BLaER1 treated with 17β-estradiol and CSF1 and Interleukin-3, amounts not matched to agents 10 nM and 100 nM (cell line): ENCODE results near the gene DMBT1.
A peak's percentile ranks its signal among the peaks of the same experiment; 100 is the strongest.

Source experiments
- H3K27ac ChIP-seq, 11 experiments: shearing (Covaris generic); formaldehyde crosslinking; 2 replicates each; pipeline ENCODE4 v1.8.1; 2022
- H3K27me3 ChIP-seq, 11 experiments: shearing (Covaris generic); formaldehyde crosslinking; 2 replicates each; pipeline ENCODE4 v1.8.1; 2022
- H3K36me3 ChIP-seq, 11 experiments: shearing (Covaris generic); formaldehyde crosslinking; 2 replicates each; pipeline ENCODE4 v1.8.1; 2022
- H3K4me1 ChIP-seq, 10 experiments: shearing (Covaris generic); formaldehyde crosslinking; 2 replicates each; pipeline ENCODE4 v1.8.1; 2022
- H3K4me2 ChIP-seq, 11 experiments: shearing (Covaris generic); formaldehyde crosslinking; 2 replicates each; pipeline ENCODE4 v1.8.1; 2022
- H3K4me3 ChIP-seq, 10 experiments: shearing (Covaris generic); formaldehyde crosslinking; 2 replicates each; pipeline ENCODE4 v1.8.1; 2022
- H3K9ac ChIP-seq, 11 experiments: shearing (Covaris generic); formaldehyde crosslinking; 2 replicates each; pipeline ENCODE4 v1.8.1; 2022
- H3K9me3 ChIP-seq, 11 experiments: shearing (Covaris generic); formaldehyde crosslinking; replicated peaks in 1 of 11; 2 replicates each; pipeline ENCODE4 v1.8.1; 2022
- H4K20me1 ChIP-seq, 11 experiments: shearing (Covaris generic); formaldehyde crosslinking; 2 replicates each; pipeline ENCODE4 v1.8.1; 2022
- Cebpa-rat ChIP-seq, 11 experiments: shearing (Covaris generic); IDR thresholded peaks; 2 replicates each; pipeline ENCODE4 v1.8.1; 2022

Gene DMBT1

DNA sequence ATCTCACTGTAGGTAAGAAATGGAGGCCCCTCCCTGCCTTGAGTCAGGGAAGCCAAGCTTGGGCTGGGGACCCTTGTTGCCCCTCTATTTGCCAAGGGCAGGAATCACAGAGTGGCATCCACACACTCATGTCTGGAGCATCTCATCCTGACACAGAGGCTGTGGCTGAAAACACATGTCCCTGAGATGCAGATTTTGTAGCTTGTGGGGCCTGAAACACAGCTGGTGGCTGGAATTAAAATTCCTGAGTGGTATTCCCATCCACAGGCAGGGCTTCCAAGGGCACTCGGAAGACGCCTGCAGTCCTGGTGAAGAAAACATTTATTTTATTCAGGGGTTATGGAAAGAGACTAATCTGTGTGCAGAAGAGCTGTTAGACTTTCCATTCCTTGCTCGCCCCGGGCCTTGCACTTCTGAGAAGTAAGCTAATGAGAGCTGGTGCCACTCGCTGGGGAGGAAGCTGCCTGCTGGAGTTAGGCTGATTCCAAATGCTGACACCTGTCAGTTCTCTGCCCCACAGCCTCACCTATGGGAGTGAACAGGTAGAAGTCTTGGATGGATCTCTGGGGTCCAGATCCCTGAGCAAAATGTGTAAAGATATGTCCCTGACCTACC lies 103.1 kb downstream of the DMBT1 start:
- Histone ChIP-seq H3K4me2 (no peak overlapping the region), H3K4me1 (no peaks in the 10 kb centered on the region), H3K9me3 (no peaks in the 10 kb centered on the region), H3K27ac (no peak overlapping the region), H3K9ac (no peak overlapping the region), H3K27me3 (no peaks in the 10 kb centered on the region), H3K36me3 (no peaks in the 10 kb centered on the region), H4K20me1 (no peaks in the 10 kb centered on the region), H3K4me3 (no peak overlapping the region)
- no peak for TF ChIP-seq Cebpa-rat (IDR thresholded peaks at IDR 0.05)

DNA sequence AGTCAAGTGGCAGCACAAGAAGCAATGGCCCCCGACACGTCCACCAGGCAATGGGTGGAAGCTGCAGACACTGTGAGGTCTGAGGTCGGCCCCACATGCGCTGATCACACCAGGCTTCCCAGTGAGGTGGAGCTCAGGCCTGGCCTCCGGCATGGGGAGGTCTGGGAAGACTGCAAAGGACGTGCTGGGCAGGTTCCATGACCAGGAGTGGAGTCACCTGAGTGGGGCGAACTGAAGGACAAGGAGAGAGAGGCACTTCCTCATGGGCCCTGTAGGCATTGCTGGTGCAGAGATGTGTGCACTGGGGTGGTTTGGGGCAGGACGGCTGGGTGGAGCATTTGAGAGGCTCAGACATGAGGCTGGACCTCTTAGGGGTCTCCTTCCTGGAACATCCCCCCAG lies 103.9 kb downstream of the DMBT1 start:
- Histone ChIP-seq H3K27ac (no peak overlapping the region), H3K9ac (no peak overlapping the region), H3K4me2 (no peak overlapping the region), H3K4me1 (no peaks in the 10 kb centered on the region), H3K27me3 (no peaks in the 10 kb centered on the region), H3K36me3 (no peaks in the 10 kb centered on the region), H3K4me3 (no peak overlapping the region), H4K20me1 (no peaks in the 10 kb centered on the region), H3K9me3 (no peaks in the 10 kb centered on the region)
- TF ChIP-seq Cebpa-rat (IDR thresholded peaks at IDR 0.05), result no peak

DNA sequence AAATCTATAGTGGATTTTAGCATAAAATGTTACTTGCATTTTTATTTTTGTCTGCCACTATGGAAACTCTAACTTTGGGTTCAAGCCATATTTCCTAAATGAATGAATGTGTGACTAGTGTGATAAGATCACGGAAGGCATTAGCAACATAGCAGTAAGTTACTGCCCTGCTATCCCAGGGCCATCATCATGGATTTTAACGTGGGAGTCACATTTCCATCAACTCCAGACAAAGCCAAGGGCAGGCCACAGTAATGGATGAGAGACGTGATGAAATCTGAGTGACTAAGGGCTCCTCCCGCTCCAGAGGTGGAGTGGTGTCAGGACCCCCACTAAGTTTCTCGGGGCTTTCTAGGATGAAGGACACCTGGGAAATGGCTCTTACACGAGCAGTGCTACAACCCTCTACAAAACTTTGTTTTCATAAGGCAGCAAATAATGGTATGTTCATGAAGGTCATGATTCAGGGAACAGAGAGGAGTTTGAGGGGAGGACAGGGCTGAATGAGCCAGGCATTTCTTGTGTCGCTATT lies 104.8 kb downstream of the DMBT1 start:
- no peak overlapping the region for H3K4me3 ChIP-seq
- no peaks in the 10 kb centered on the region for H3K4me1 ChIP-seq
- H3K27ac ChIP-seq, result no peak overlapping the region
- H3K4me2 ChIP-seq, result no peak overlapping the region
- no peaks in the 10 kb centered on the region for H4K20me1 ChIP-seq
- no peaks in the 10 kb centered on the region for H3K27me3 ChIP-seq
- no peak overlapping the region for H3K9ac ChIP-seq
- no peaks in the 10 kb centered on the region for H3K36me3 ChIP-seq
- TF ChIP-seq Cebpa-rat (IDR thresholded peaks at IDR 0.05), result no peak
- no peaks in the 10 kb centered on the region for H3K9me3 ChIP-seq

DNA sequence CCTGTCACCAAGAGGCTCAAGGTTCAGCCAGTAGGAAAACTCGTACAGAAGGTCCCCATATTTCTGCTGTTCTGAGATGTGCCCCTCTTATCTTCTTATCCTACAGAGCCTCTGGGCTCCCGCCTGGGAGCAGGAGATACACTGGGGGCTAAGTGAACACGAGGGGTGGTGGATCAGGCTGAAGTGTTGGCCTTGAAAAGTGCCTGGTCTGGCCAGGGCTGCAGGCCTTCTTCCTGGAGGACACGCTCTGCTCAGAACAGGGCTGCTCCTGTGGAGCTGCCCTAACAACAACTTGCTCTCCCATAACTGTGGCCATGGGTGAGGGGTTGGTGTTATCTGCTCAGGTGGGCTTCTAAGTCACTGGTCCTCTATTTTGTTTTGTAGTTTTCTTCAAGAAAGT lies 105.4 kb downstream of the DMBT1 start:
- Histone ChIP-seq H3K9ac (no peak overlapping the region), H3K27me3 (no peaks in the 10 kb centered on the region), H3K27ac (no peak overlapping the region), H4K20me1 (no peaks in the 10 kb centered on the region), H3K4me3 (no peak overlapping the region), H3K9me3 (no peaks in the 10 kb centered on the region), H3K4me2 (no peak overlapping the region), H3K36me3 (no peaks in the 10 kb centered on the region), H3K4me1 (no peaks in the 10 kb centered on the region)
- TF ChIP-seq Cebpa-rat (IDR thresholded peaks at IDR 0.05), result no peak

DNA sequence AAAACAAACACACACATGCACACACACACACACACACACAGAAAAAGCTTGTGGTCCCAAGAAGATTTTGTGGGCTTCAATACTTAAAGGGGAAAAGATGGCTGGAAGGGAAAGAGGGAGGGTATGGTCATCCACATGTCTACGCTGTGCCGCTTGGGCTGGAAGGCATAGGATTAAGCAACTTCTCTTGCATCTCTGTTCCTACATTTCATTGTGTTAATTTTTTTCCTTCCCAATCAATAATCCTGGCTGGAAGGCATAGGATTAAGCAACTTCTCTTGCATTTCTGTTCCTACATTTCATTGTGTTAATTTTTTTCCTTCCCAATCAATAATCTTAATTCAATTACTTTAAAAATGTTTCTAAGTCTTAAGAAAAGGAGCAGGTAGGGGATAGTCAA lies 108.5 kb downstream of the DMBT1 start:
- H3K27me3 ChIP-seq, result no peaks in the 10 kb centered on the region
- H3K9me3 ChIP-seq, result no peaks in the 10 kb centered on the region
- H3K4me3 ChIP-seq, result no peak overlapping the region
- no peak overlapping the region for H3K27ac ChIP-seq
- H3K4me2 ChIP-seq, result no peak overlapping the region
- TF ChIP-seq Cebpa-rat (IDR thresholded peaks at IDR 0.05), result no peak
- no peaks in the 10 kb centered on the region for H3K36me3 ChIP-seq
- H3K9ac ChIP-seq, result no peak overlapping the region
- H4K20me1 ChIP-seq, result no peaks in the 10 kb centered on the region
- H3K4me1 ChIP-seq, result peaks cover 0 to 8% (median 0%) of the 10 kb centered on the region in 10 experiments; a peak in 4 of 20 replicates

DNA sequence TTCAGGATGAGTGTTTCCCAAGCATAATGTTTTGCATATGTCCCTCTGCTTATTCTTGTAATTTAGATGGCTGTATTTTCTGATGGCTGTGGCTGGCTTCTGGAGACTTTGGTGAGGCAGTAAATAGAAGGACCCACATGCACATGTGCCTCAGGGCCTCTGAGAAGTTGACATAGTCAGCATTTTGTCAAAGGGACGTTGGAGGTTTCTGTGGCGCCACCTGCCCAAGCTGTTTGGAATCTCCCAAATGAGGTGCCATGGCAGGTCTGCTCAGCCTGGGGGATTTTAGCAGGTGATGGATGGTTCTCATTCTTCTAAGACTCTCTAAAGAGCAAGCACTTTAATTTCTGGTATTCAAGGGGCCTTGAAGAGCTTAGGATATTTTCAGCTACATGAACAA lies 109.3 kb downstream of the DMBT1 start:
- Histone ChIP-seq H4K20me1 (no peaks in the 10 kb centered on the region), H3K36me3 (no peaks in the 10 kb centered on the region), H3K9me3 (no peaks in the 10 kb centered on the region), H3K27me3 (no peaks in the 10 kb centered on the region), H3K4me3 (no peak overlapping the region), H3K9ac (no peak overlapping the region), H3K4me1 (peaks cover 0 to 8% (median 0%) of the 10 kb centered on the region in 10 experiments; a peak in 4 of 20 replicates), H3K27ac (no peak overlapping the region), H3K4me2 (no peak overlapping the region)
- TF ChIP-seq Cebpa-rat (IDR thresholded peaks at IDR 0.05), result no peak

DNA sequence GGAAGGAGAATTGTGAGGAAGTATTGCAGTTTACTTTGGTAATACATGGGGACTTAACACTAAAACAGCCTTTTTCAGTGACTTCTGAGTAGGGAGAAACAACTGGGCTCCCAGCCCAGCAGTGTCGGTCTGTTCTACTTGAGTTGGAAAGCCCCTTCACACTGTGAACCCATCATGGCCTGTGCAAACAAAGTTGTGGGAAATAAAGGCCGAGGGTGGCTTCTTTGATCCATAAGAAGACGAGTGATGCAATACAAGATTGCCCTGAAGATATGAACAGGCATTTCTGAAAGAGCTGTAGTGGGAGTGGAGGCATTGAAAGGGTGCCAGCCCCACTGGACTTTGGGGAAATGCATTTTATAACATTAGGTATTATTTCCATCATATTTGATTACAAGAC lies 110.8 kb downstream of the DMBT1 start:
- no peak overlapping the region for H3K4me2 ChIP-seq
- H3K36me3 ChIP-seq, result no peaks in the 10 kb centered on the region
- no peaks in the 10 kb centered on the region for H4K20me1 ChIP-seq
- no peak overlapping the region for H3K4me3 ChIP-seq
- H3K27me3 ChIP-seq, result no peaks in the 10 kb centered on the region
- H3K27ac ChIP-seq, result no peak overlapping the region
- H3K9me3 ChIP-seq, result no peaks in the 10 kb centered on the region
- peaks cover 0 to 8% (median 0%) of the 10 kb centered on the region in 10 experiments; a peak in 4 of 20 replicates for H3K4me1 ChIP-seq
- TF ChIP-seq Cebpa-rat (IDR thresholded peaks at IDR 0.05), result peak in 2 of 11 experiments; percentile 29 to 32; a peak in 1 of 22 replicates
- no peak overlapping the region for H3K9ac ChIP-seq

DNA sequence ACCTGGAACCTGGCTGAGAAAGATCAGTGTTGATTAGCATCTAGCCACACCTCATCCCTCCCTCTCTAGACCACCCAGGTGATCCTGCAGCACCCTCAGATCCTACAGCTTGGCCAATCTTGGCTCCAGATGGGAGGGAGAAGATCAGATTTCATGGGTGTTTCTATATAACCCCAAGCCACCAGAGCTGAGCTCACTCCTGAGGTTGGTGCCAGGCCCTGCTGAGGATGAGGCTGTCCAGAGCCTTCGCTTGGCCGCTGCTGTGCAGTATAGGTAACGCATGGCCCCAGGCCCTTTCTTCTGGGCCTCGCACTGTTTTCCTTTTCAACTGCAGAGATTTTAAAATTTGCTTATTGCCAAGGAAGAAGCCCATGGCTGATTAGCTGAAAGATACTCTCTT lies 112.1 kb downstream of the DMBT1 start:
- no peak overlapping the region for H3K4me3 ChIP-seq
- H4K20me1 ChIP-seq, result no peaks in the 10 kb centered on the region
- no peak overlapping the region for H3K4me2 ChIP-seq
- no peaks in the 10 kb centered on the region for H3K9me3 ChIP-seq
- no peak for TF ChIP-seq Cebpa-rat (IDR thresholded peaks at IDR 0.05)
- no peak overlapping the region for H3K27ac ChIP-seq
- H3K36me3 ChIP-seq, result no peaks in the 10 kb centered on the region
- no peaks in the 10 kb centered on the region for H3K27me3 ChIP-seq
- no peak overlapping the region for H3K9ac ChIP-seq
- H3K4me1 ChIP-seq, result peaks cover 0 to 8% (median 0%) of the 10 kb centered on the region in 10 experiments; a peak in 4 of 20 replicates

DNA sequence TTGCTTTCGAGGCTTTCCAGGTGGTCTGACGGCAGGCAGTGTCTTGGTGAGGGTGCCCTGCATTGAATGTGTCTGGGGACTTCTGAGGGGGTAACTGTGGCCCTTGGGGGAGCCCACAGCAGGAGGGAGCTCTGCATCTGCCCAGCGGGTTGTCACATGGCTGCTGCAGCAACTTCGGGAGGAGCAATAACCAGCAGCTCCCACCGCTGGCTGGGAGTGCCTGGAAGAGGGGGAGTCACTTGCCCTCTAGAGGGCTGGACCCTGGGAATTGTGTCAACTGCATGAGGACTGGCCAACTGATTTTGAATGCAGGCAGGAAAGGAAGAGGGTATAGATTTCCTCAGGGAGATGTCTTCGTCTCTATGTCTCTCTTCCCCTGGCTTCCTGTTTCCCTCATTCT lies 112.7 kb downstream of the DMBT1 start:
- Histone ChIP-seq H4K20me1 (no peaks in the 10 kb centered on the region), H3K9me3 (no peaks in the 10 kb centered on the region), H3K4me2 (peak overlapping the region in 5 of 11 experiments; percentile 15 to 40 (median 21); a peak in 5 of 22 replicates), H3K4me3 (no peak overlapping the region), H3K4me1 (peaks cover 0 to 8% (median 0%) of the 10 kb centered on the region in 10 experiments; a peak in 4 of 20 replicates), H3K27ac (no peak overlapping the region), H3K36me3 (no peaks in the 10 kb centered on the region), H3K9ac (no peak overlapping the region), H3K27me3 (no peaks in the 10 kb centered on the region)
- no peak for TF ChIP-seq Cebpa-rat (IDR thresholded peaks at IDR 0.05)

DNA sequence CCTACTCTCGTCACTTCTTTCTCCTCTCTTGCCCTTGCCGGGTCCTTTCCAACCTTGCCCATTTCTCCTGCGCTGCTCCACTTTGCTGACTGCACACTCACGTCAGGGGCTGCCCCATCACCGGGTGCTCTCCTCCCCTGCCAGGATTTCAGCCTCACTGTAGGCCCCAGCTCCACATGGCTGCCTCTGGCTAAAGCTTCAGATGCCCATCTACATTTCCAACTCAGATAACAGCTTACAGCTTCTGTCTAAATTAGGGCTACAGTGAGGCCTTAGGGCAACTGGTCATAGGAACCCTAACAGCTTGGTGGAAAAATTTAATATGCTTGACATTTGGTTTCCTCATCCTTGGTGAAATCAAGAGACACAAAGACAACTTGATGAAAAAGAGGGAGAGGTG lies 113.2 kb downstream of the DMBT1 start:
- Histone ChIP-seq H3K9ac (no peak overlapping the region), H3K27me3 (no peaks in the 10 kb centered on the region), H3K36me3 (no peaks in the 10 kb centered on the region), H3K4me1 (peaks cover 0 to 8% (median 0%) of the 10 kb centered on the region in 10 experiments; a peak in 4 of 20 replicates), H4K20me1 (no peaks in the 10 kb centered on the region), H3K4me2 (peak overlapping the region in 5 of 11 experiments; percentile 15 to 40 (median 21); a peak in 2 of 22 replicates), H3K9me3 (no peaks in the 10 kb centered on the region), H3K27ac (no peak overlapping the region), H3K4me3 (no peak overlapping the region)
- TF ChIP-seq Cebpa-rat (IDR thresholded peaks at IDR 0.05), result no peak
